Activated B cell treated with CpG ODN at 0.5 μM for 24 hours (primary cell): ENCODE results near the gene HHATL. TPM values are rescaled to one million over a fixed set of nuclear protein-coding genes. Genes with fewer than 3 reads are reported as not detected.

Experiments
- ATAC-seq: fragments of 200-7000 bp; cut with Tn5 transposase; one replicate; pipeline ENCODE4 v1.10.0; 2021; ENCODE audit warnings: low read depth, mild to moderate bottlenecking, moderate library complexity
- CTCF ChIA-PET: fragments of 350-600 bp; sonication (Branson Sonifier 250); formaldehyde crosslinking; loops from one replicate; lab custom pipeline; 2021; ENCODE audit warnings: antibody characterized with exemption; lab: Charles Lee
- POLR2A ChIA-PET: fragments of 350-600 bp; sonication (Branson Sonifier 250); formaldehyde crosslinking; loops from one replicate; lab custom pipeline; 2021; ENCODE audit warnings: antibody characterized with exemption; lab: Charles Lee
- DNase-seq: peaks from one replicate; pipeline ENCODE4 v3.0.0; 2022
- H3K27ac Mint-ChIP-seq: one replicate; pipeline ENCODE4 v1.8.0; 2020; ENCODE audit warnings: mixed read lengths
- H3K27me3 Mint-ChIP-seq: one replicate; pipeline ENCODE4 v1.8.0; 2021; ENCODE audit warnings: mixed read lengths
- H3K36me3 Mint-ChIP-seq: one replicate; pipeline ENCODE4 v1.8.0; 2021; ENCODE audit warnings: low read depth, mixed read lengths
- H3K4me1 Mint-ChIP-seq: one replicate; pipeline ENCODE4 v1.8.0; 2021; ENCODE audit warnings: mixed read lengths
- H3K4me3 Mint-ChIP-seq: one replicate; pipeline ENCODE4 v1.8.0; 2020; ENCODE audit warnings: mild to moderate bottlenecking, mixed read lengths
- H3K9me3 Mint-ChIP-seq: one replicate; pipeline ENCODE4 v1.8.0; 2020; ENCODE audit warnings: mixed read lengths
- CTCF ChIP-seq: fragments of 200-600 bp; IDR thresholded peaks from one replicate; pipeline ENCODE4 v1.8.0; 2022; ENCODE audit warnings: antibody characterized with exemption, mild to moderate bottlenecking
- intact Hi-C: fragments of 100-400 bp; cut with micrococcal nuclease; formaldehyde crosslinking; loops from one replicate; pipeline ENCODE4 v1.15.1; 2024
- total RNA-seq: library from RNA; stranded (reverse); gene quantifications from 2 replicates; pipeline ENCODE4 v1.2.3, GENCODE V29; 2022

HHATL gene
- total RNA-seq, 1 donor from 2014 or later, result not detected

GRCh38 chr3:42720126-42720525, 17.5 kb upstream of the HHATL start:
- Mint-ChIP-seq H3K4me3 (no peak overlapping the region), H3K27me3 (peaks cover 8% of the 10 kb centered on the region), H3K9me3 (no peaks in the 10 kb centered on the region), H3K4me1 (no peaks in the 10 kb centered on the region), H3K27ac (no peak overlapping the region), H3K36me3 (no peaks in the 10 kb centered on the region)
- DNase-seq (no peak), ATAC-seq (no peak)
- intact Hi-C loops, result no loop called here
- CTCF ChIA-PET, result no interaction called here
- TF ChIP-seq CTCF, result no peak
- POLR2A ChIA-PET, result no interaction called here

- no peak overlapping the region for H3K4me3 Mint-ChIP-seq
- ChIA-PET CTCF (no interaction called here), POLR2A (no interaction called here)
- H3K36me3 Mint-ChIP-seq, result no peaks in the 10 kb centered on the region
- peaks cover 6% of the 10 kb centered on the region for H3K4me1 Mint-ChIP-seq
- peaks cover 8% of the 10 kb centered on the region for H3K27me3 Mint-ChIP-seq
- TF ChIP-seq CTCF, result no peak
- H3K9me3 Mint-ChIP-seq, result no peaks in the 10 kb centered on the region
- DNase-seq (no peak), ATAC-seq (no peak)
- no peak overlapping the region for H3K27ac Mint-ChIP-seq
- intact Hi-C loops, result no loop called here
Measured at GRCh38 chr3:42719002-42719401, 16.4 kb upstream of the HHATL start.

GRCh38 chr3:42718338-42718737, 15.7 kb upstream of the HHATL start:
- Mint-ChIP-seq H3K27me3 (peaks cover 6% of the 10 kb centered on the region), H3K4me1 (peaks cover 13% of the 10 kb centered on the region), H3K4me3 (no peak overlapping the region), H3K9me3 (no peaks in the 10 kb centered on the region), H3K27ac (no peak overlapping the region), H3K36me3 (no peaks in the 10 kb centered on the region)
- DNase-seq, result no peak
- intact Hi-C loops, result no loop called here
- CTCF ChIA-PET, result no interaction called here
- no peak for ATAC-seq
- POLR2A ChIA-PET, result no interaction called here
- TF ChIP-seq CTCF, result no peak

GRCh38 chr3:42717306-42717705, 14.7 kb upstream of the HHATL start:
- DNase-seq (no peak), ATAC-seq (no peak)
- H3K27ac Mint-ChIP-seq, result no peak overlapping the region
- no peak for TF ChIP-seq CTCF
- ChIA-PET CTCF (no interaction called here), POLR2A (no interaction called here)
- H3K4me3 Mint-ChIP-seq, result no peak overlapping the region
- peaks cover 18% of the 10 kb centered on the region for H3K4me1 Mint-ChIP-seq
- H3K36me3 Mint-ChIP-seq, result no peaks in the 10 kb centered on the region
- peaks cover 2% of the 10 kb centered on the region for H3K27me3 Mint-ChIP-seq
- intact Hi-C loops, result no loop called here
- H3K9me3 Mint-ChIP-seq, result no peaks in the 10 kb centered on the region

- Mint-ChIP-seq H3K27me3 (no peaks in the 10 kb centered on the region), H3K4me1 (peaks cover 18% of the 10 kb centered on the region), H3K4me3 (no peak overlapping the region), H3K36me3 (no peaks in the 10 kb centered on the region), H3K9me3 (no peaks in the 10 kb centered on the region), H3K27ac (no peak overlapping the region)
- no peak for ATAC-seq
- ChIA-PET CTCF (no interaction called here), POLR2A (no interaction called here)
- no peak for DNase-seq
- intact Hi-C loops, result no loop called here
- TF ChIP-seq CTCF, result no peak
Measured at GRCh38 chr3:42714171-42714852, 11.7 kb upstream of the HHATL start.
